HG03460 (cell line): ENCODE data around the gene COA1.
"Not testable (repeated sequence)": the region's sequence is repeated elsewhere in the genome, so short reads cannot be mapped to it uniquely, and the experiment has no call there.

Source experiments
- ATAC-seq: cut with Tn5 transposase; IDR thresholded peaks from one replicate; pipeline ENCODE4 v1.9.1; 2021; ENCODE audit not compliant: unreplicated experiment

Gene COA1

DNA sequence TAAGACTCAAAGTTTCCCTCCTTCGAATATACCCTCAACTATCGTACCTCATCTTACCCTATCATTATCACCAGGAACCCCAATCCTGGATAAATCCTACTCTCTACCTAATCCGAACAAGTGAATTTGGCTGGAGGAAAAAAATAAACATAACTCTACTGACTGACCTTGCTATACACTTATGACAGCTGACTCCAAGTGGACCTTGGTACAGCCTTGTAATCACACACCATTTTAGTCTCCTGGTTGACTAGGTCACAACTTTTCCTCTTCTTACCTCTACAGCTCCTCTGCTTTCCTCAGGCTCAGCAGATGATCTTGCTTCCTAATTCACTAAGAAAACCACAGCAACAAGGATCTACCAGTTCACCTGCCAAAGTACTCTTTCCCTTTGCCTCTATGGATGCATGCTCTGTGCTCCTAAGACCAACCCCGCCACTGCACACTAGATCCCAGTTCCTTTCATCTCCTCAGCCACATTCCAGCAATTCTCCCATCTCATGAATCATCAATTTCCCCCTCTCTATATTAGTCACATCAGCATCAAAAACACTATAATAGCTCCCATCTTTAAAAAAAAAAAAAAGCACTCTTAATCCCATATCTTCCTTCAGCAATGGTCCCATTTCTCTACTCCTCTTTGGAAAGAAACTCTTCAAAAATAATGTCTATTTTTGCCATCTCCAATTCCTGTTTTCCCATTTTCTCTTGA, 35.5 kb downstream of the COA1 start:
- ATAC-seq, result no peak

- ATAC-seq, result no peak
Observed at GRCh38 chr7:43692582-43693373, 36.5 kb downstream of the COA1 start.

DNA sequence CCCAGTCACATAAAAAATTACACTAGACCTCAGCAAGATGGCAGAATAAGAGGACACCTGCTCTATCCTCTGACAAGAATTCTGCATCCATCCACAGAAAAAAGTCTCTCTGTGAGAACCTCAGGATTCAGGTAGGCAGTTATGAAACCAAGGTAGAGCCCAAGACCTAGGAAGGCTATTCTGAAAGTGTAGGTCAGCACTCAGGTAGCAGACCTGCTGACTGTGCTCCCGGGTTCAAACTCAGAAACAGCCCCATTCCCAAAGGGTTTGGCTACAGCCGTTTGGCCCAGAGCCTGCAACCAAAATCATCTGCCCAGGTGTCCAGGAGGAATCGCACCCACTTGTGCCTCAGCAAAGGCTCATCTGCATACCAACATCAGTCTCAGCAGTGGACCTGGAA, 37.7 kb downstream of the COA1 start:
- no peak for ATAC-seq

DNA sequence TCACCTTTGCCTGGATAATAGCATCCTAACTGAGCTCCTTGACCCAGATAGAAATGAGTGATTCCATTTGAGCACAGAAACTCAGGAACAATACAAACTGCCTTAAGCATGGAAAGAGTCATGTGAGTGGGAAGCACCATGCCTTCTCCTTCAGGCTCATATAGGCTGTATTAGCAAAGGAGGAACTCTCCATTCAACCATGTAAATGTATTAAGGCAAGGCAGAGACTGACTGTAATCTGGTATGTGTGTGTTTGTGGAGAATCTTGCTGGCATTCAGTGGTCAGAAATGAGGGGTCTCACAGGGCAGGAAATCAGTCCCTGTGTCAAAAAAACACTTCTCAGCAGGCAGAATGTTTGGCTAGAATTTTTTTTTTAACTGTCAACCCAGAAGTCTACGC, 40.2 kb downstream of the COA1 start:
- ATAC-seq, result no peak

DNA sequence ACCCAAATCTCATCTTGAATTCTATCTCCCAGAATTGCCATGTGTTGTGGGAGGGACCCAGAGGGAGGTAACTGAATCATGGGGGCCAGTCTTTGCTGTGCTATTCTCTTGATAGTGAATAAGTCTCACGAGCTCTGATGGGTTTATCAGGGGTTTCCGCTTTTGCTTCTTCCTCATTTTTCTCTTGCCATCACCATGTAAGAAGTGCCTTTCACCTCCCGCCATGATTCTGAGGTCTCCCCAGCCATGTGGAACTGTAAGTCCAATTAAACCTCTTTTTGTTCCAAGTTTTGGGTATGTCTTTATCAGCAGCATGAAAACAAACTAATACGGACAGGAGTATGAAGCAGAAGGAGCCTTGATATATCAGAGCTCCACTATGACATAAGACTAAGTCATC, 41.5 kb downstream of the COA1 start:
- ATAC-seq, result not testable (repeated sequence)

GRCh38 chr7:43686991-43687390, 42.3 kb downstream of the COA1 start:
- no peak for ATAC-seq

GRCh38 chr7:43680736-43681135, 48.6 kb downstream of the COA1 start:
- ATAC-seq, result no peak

DNA sequence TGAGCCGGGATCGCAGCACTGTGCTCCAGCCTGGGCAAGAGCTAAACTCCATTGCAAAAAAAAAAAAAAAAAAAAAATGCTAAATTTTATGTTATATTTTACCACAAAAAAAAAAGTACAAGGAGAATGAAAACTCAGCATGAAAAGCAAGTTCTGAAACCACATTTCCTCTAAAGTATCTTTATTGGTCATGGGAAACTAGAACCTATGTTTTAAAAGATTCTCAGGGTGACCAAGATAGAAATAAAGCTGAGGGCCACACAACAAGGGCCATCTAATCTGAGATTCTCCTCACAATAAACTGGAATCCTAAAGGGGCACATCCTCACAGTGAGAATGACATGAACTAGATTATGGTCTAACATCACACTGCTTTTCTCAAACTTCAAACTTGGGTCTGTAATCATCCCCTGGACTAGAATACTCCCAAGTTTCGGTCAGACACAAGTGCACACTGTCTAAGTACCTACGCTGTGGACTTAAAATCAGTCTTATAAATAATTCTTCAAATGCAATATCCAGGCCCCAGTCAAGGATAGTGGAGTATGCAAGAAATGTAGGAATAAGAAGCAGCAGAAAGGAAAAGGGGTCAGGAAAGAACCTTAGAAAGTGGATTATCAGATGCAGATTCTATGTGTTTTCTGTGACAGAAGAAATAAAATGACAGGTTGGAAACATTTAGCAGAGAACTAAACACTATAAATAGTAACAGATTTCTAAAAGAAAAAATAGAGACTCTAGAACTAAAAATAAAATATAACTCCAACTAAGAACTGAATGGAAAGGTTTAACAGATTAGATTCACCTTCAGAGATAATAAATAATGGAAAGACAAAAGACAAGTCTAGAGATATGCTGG, 49.9 kb downstream of the COA1 start:
- no peak for ATAC-seq

GRCh38 chr7:43678315-43678714, 51.0 kb downstream of the COA1 start:
- no peak for ATAC-seq

GRCh38 chr7:43677864-43678263, 51.5 kb downstream of the COA1 start:
- ATAC-seq, result no peak

DNA sequence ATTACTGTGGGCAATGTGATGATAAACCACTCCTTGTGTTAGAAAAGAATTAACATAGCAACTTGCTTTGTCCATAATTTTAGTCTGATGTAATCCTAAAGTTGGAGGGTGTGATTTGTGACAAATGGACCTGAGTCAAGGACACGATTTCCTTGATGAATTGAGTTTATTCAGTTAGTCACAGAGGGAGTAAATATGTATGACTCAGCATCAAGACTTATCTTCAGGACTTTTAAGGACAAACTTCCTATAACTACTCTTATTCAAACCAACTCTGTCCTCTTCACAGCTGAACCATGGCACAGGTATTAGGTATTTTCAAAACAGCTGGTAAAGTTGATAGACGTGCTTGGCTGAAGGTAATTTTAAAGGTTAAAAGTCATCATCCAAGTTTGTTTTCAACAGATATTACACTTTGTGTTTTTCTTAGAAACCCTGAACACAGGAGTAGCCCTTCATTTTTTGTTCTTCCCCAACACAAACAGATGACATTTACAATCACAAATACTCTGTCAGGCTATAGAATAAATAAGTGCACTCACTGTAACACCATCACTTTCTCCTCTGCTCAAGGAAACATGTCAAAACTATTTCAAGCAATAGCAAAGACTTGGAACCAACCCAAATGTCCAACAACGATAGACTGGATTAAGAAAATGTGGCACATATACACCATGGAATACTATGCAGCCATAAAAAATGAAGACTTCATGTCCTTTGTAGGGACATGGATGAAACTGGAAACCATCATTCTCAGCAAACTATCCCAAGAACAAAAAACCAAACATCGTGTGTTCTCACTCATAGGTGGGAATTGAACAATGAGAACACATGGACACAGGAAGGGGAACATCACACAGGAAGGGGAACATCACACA, 54.5 kb downstream of the COA1 start:
- no peak for ATAC-seq

GRCh38 chr7:43673243-43673976, 55.9 kb downstream of the COA1 start:
- not testable (repeated sequence) for ATAC-seq

DNA sequence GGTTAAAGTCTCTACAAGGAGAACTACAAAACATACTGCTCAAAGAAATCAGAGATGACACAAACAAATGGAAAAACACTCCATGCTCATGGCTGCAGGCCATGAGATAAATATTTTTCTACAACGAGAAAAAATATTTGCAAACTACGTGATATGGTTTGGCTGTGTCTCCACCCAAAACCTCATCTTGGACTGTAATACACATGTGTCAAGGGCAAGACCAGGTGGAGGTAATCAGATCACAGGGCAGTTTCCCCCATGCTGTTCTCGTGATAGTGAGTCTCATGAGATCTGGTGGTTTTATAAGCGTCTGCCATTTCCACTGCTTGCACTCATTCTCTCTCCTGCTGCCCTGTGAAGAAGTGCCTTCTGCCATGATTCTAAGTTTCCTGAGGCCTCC, 57.8 kb downstream of the COA1 start:
- ATAC-seq, result no peak

DNA sequence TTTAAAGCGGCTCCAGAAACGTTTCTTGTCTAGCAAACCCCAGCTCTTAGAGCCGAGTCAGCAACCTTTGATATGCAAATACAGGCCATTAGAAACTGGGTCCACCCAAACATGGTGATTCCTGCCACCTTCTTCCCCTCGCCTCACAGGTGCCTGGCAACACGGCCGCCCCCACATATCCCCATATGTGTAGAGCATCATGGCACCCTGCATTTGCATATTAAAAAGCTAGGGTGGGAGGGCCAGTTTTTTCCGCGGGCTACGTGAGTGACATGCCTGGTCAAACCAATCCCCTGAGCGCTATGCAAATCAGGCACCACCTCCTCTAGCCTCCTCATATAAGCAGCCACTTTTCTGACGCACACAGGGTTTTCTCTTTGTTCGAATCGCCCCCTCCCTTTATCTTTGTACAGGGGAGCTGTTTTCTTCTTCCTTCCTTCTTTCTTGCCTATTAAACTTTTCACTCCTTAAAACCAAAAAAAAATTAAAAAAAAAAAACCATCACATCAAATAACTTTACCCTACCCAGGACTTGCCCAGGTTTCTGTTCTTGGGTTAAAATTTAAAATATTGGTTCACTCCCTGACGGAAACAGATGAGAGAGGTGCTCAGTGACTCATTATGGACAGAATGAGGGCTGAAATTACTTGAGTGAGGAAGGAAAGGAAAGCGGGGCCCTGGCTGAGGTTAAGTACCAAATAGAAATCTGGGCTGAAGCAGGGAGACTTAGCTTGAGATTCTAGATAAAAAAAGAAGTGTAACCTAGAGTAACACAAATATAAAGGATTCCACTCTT, 59.8 kb downstream of the COA1 start:
- ATAC-seq, result no peak

- ATAC-seq, result no peak
Observed at GRCh38 chr7:43668035-43668434, 61.3 kb downstream of the COA1 start.

- no peak for ATAC-seq
Observed at GRCh38 chr7:43666938-43667337, 62.4 kb downstream of the COA1 start.

DNA sequence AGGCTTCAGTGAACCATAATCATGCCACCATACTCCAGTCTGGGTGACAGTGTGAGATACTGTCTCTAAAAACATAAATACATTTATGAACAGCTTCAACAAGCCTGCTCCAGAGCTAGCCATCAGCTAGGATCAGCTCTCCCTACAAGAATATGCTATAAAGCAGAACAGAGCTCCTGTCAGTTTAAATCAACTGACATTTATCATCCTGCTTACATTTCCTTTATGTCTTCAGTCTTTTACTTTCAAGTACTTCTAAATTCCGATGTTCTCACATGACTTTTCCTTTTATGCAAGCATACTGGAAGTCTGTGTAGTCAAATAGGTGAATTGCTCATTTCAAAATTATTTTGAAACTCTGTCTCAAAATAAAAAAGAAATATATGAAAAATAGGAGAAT, 64.6 kb downstream of the COA1 start:
- ATAC-seq, result no peak

DNA sequence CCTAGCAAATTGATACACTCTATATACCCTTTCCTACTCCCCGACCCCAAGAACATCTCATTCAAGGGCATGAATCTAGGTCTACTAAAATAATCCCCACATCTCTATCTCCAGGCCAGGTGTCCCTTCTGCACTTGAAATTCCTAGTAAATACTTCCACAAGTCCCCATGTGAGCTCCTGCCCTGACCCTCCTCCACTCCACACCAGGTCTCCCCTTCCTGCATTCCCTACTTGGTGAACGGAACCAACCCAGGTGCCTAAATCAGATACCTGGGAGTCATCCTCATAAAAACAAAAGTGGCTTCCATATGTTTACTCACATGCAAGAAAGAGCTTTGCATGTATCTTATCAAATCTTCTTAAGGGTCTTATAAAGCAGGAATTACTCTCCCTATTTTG, 69.2 kb downstream of the COA1 start:
- ATAC-seq, result no peak

DNA sequence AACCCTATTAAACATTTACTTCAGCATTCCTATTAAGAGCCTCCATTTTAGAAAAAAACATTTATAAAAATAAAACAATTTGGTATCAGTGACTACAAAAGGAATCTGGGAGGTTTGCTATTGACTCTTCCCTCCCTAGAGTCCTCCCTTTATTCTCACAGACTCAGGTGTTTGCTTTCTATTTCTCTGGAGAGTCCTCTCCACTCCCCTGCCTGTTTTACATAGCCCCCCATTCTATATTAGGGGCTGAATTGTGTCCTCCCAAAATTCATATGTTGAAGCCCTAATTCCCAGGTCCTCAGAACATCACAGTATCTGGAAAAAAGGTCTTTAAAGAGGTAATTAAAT, 69.8 kb downstream of the COA1 start:
- ATAC-seq, result no peak
